ENCODE data around the gene CNTRL. TPM values are rescaled to one million over a fixed set of nuclear protein-coding genes. Genes with fewer than 3 reads are reported as not detected.

Gene CNTRL
- total RNA-seq, 1 experiment from 2014 or later = 44.9 TPM

DNA sequence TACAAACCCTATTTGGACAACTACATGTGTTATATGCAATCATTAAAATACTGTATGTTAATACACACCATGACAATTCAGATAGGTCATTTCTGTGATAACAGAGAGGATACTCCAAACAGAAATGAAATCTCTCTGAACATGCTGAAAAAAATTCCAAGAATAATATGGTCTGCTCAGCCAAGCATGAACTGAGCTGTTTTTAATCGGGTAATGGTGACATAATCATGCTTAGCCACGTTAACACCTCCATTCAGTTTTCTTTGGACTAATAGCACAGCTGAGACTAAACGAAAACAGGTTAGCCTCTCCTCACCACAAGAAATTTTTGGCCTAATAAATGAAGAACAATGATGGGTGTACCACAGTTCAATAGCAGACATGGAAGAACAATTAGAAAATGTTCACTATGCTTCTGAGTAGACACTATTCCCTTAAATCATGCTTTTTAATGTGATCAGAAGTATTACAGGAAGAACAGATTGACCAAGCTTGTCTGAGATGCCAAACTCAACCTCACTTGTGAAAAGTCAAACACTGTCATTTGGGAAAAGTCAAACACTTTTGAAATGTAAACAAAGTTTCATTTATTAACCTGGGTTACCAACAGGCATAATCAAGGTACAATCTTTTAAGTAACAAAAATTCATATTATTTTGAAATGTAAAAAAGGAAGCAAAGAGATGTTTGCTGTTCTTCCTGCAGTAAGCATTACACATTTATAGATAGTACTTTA is 107.5 kb downstream of the CNTRL start:
- H3K27me3 ChIP-seq (ENCODE audit: insufficient read depth, low read depth) = no peaks in the 10 kb centered on the region
- intact Hi-C loops (cut with micrococcal nuclease; ENCODE audit: unreplicated experiment) = no loop called here
- peaks cover 27% of the 10 kb centered on the region for H3K79me2 ChIP-seq (ENCODE audit: low read depth)
- DNase-seq = no peak
- H3K27ac ChIP-seq = 0 out of 2 replicates have a peak overlapping the region, but pooled peaks have one; percentile 41
- H4K20me1 ChIP-seq (ENCODE audit: insufficient read depth) = peaks cover 13% of the 10 kb centered on the region
- no peaks in the 10 kb centered on the region for H3K9me2 ChIP-seq (ENCODE audit: insufficient read depth)
- no TSS peak for BruUV-seq (replicated peaks)
- no peaks in the 10 kb centered on the region for H3K9me3 ChIP-seq (ENCODE audit: insufficient read depth, low read depth)
- H3K36me3 ChIP-seq (ENCODE audit: low read depth) = peaks cover 14% of the 10 kb centered on the region
- peaks cover 18% of the 10 kb centered on the region for H3K4me1 ChIP-seq (replicated peaks; ENCODE audit: insufficient read depth)
- no peak overlapping the region for H2AFZ ChIP-seq
- peaks cover 9% of the 10 kb centered on the region; the same call in 1 of the 2 replicates for H3F3A ChIP-seq (ENCODE audit: insufficient read depth, low read depth)
- H3K4me2 ChIP-seq = no peak overlapping the region
- POLR2A ChIA-PET (ENCODE audit: unreplicated experiment) = interaction anchor here (1.0 kb wide), 1 partner anchor 17 kb away, joined by 5 read pairs; no protein-coding TSS in a partner anchor
- TF ChIP-seq, protein P1, sequence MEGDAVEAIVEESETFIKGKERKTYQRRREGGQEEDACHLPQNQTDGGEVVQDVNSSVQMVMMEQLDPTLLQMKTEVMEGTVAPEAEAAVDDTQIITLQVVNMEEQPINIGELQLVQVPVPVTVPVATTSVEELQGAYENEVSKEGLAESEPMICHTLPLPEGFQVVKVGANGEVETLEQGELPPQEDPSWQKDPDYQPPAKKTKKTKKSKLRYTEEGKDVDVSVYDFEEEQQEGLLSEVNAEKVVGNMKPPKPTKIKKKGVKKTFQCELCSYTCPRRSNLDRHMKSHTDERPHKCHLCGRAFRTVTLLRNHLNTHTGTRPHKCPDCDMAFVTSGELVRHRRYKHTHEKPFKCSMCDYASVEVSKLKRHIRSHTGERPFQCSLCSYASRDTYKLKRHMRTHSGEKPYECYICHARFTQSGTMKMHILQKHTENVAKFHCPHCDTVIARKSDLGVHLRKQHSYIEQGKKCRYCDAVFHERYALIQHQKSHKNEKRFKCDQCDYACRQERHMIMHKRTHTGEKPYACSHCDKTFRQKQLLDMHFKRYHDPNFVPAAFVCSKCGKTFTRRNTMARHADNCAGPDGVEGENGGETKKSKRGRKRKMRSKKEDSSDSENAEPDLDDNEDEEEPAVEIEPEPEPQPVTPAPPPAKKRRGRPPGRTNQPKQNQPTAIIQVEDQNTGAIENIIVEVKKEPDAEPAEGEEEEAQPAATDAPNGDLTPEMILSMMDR (conservative IDR thresholded peaks at IDR 0.05) = no peak
- TF ChIP-seq EZH2 (IDR thresholded peaks at IDR 0.05; ENCODE audit: low read depth) = no peak
- no peak overlapping the region for H3K4me3 ChIP-seq
- CTCF ChIA-PET = no interaction called here

DNA sequence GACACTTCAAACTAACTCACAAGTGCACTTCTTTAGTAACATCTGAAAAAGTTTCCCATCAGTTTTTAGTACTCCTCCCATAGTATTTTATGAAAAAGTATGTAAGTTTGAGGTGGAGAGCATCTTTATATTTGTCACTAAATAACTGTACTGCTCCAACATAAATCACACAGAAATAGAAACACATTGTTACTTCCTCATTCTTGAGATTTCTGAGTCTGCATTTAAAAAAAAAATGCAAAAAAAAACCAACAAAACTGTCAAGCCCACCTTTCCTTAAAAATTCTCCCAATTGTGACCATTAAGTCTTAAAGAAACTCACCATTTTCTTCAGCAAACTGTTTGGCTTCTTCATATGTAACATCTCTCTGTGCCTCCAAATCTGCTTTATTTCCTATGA is 108.2 kb downstream of the CNTRL start:
- Histone ChIP-seq H3K4me1 (replicated peaks; ENCODE audit: insufficient read depth) (peaks cover 18% of the 10 kb centered on the region), H3K9me3 (ENCODE audit: insufficient read depth, low read depth) (no peaks in the 10 kb centered on the region), H3K9me2 (ENCODE audit: insufficient read depth) (no peaks in the 10 kb centered on the region), H3F3A (ENCODE audit: insufficient read depth, low read depth) (peaks cover 9% of the 10 kb centered on the region; the same call in 1 of the 2 replicates), H3K4me2 (no peak overlapping the region; the same call in 1 of the 2 replicates), H3K79me2 (ENCODE audit: low read depth) (peaks cover 34% of the 10 kb centered on the region), H3K27me3 (ENCODE audit: insufficient read depth, low read depth) (no peaks in the 10 kb centered on the region), H2AFZ (no peak overlapping the region), H4K20me1 (ENCODE audit: insufficient read depth) (peaks cover 11% of the 10 kb centered on the region), H3K4me3 (no peak overlapping the region), H3K27ac (peak overlapping the region; percentile 41), H3K36me3 (ENCODE audit: low read depth) (peaks cover 14% of the 10 kb centered on the region)
- ChIA-PET CTCF (no interaction called here), POLR2A (ENCODE audit: unreplicated experiment) (no interaction called here)
- intact Hi-C loops (cut with micrococcal nuclease; ENCODE audit: unreplicated experiment) = no loop called here
- no TSS peak for BruUV-seq (replicated peaks)
- TF ChIP-seq EZH2 (IDR thresholded peaks at IDR 0.05; ENCODE audit: low read depth) = no peak
- TF ChIP-seq, protein P1 (conservative IDR thresholded peaks at IDR 0.05) = no peak
- DNase-seq = no peak

DNA sequence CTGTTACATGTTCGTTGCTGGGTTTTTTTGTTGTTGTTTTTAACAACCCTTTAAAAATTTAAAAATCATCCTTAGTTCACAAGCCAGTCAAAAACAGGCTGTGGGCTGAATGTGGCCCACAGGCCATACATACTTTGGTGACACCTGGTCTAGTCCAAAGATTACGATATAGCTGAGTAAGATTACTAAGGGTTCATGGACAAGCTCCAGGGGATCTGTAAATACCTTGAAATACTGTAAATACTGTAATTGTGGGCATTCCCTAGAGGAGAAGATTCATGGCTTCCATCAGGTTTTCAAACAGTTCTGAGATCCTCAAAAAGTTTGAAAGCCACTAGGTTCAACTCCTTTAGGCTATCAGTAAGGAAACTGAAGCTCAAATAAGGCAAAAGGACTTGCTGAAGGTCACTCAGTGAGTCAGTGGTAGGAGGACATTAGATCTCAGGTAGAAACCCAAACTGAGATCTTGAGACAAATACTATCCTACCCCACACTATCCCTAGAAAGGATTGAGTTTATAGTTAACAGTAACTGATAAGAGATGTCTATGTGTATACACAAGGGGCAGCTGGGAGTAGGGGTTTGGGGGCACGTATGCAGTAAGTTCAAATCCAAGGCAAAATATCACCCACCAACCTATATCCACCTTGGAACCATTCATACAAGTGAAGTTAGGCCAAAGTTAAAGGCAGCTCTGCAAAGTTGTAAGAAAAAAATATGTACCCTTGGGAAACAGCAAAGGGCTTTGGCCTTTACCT is 109.1 kb downstream of the CNTRL start:
- Histone ChIP-seq H3K4me3 (no peak overlapping the region), H4K20me1 (ENCODE audit: insufficient read depth) (peaks cover 7% of the 10 kb centered on the region), H3K9me2 (ENCODE audit: insufficient read depth) (no peaks in the 10 kb centered on the region), H3K79me2 (ENCODE audit: low read depth) (peaks cover 40% of the 10 kb centered on the region), H3K4me1 (replicated peaks; ENCODE audit: insufficient read depth) (peaks cover 18% of the 10 kb centered on the region), H3K9me3 (ENCODE audit: insufficient read depth, low read depth) (no peaks in the 10 kb centered on the region), H2AFZ (no peak overlapping the region), H3K27me3 (ENCODE audit: insufficient read depth, low read depth) (no peaks in the 10 kb centered on the region), H3K36me3 (ENCODE audit: low read depth) (peaks cover 14% of the 10 kb centered on the region), H3F3A (ENCODE audit: insufficient read depth, low read depth) (peaks cover 4% of the 10 kb centered on the region; the same call in 1 of the 2 replicates), H3K27ac (peak overlapping the region; percentile 41), H3K4me2 (no peak overlapping the region)
- intact Hi-C loops (cut with micrococcal nuclease; ENCODE audit: unreplicated experiment) = no loop called here
- no TSS peak for BruUV-seq (replicated peaks)
- ChIA-PET CTCF (interaction anchor here (0.6 kb wide), 2 partner anchors 196 to 201 kb away, joined by 3 read pairs; no protein-coding TSS in a partner anchor), POLR2A (ENCODE audit: unreplicated experiment) (no interaction called here)
- DNase-seq = no peak
- TF ChIP-seq EZH2 (IDR thresholded peaks at IDR 0.05; ENCODE audit: low read depth) = no peak
- TF ChIP-seq, protein P1 (conservative IDR thresholded peaks at IDR 0.05) = no peak

All from PC-9 (cell line).